GOT3 (cell line): Measurements from ENCODE around the gene LRRC8C.

ENCODE experiments used
- DNase-seq: peaks from one replicate; lab custom pipeline; 2025; ENCODE audit warnings: mixed read lengths; lab: John Stamatoyannopoulos, UW

The LRRC8C gene

GRCh38 chr1:89633800-89634625 is 1.1 kb downstream of the LRRC8C start:
- DNase-seq = no peak

- no peak for DNase-seq
Observed at GRCh38 chr1:89635825-89636815, 3.2 kb downstream of the LRRC8C start.

GRCh38 chr1:89637496-89637895 is 4.6 kb downstream of the LRRC8C start:
- no peak for DNase-seq

GRCh38 chr1:89640440-89640839 is 7.5 kb downstream of the LRRC8C start:
- no peak for DNase-seq

GRCh38 chr1:89641781-89642180 is 8.9 kb downstream of the LRRC8C start:
- DNase-seq = no peak

GRCh38 chr1:89643577-89643976 is 10.7 kb downstream of the LRRC8C start:
- no peak for DNase-seq

GRCh38 chr1:89644119-89644814 is 11.3 kb downstream of the LRRC8C start:
- no peak for DNase-seq

- no peak for DNase-seq
Observed at GRCh38 chr1:89646259-89646658, 13.3 kb downstream of the LRRC8C start.

- no peak for DNase-seq
Observed at GRCh38 chr1:89649783-89650182, 16.9 kb downstream of the LRRC8C start.

GRCh38 chr1:89652373-89652772 is 19.5 kb downstream of the LRRC8C start:
- no peak for DNase-seq

- no peak for DNase-seq
Observed at GRCh38 chr1:89657886-89658285, 25.0 kb downstream of the LRRC8C start.

GRCh38 chr1:89659322-89660081 is 26.6 kb downstream of the LRRC8C start:
- no peak for DNase-seq

GRCh38 chr1:89660224-89661061 is 27.5 kb downstream of the LRRC8C start:
- DNase-seq = no peak

- DNase-seq = no peak
Observed at GRCh38 chr1:89665941-89666340, 33.0 kb downstream of the LRRC8C start.

GRCh38 chr1:89666640-89667039 is 33.7 kb downstream of the LRRC8C start:
- DNase-seq = no peak

- DNase-seq = no peak
Observed at GRCh38 chr1:89667691-89668090, 34.8 kb downstream of the LRRC8C start.

- no peak for DNase-seq
Observed at GRCh38 chr1:89668961-89669360, 36.0 kb downstream of the LRRC8C start.

- no peak for DNase-seq
Observed at GRCh38 chr1:89669441-89669840, 36.5 kb downstream of the LRRC8C start.

- DNase-seq = no peak
Observed at GRCh38 chr1:89670163-89670562, 37.2 kb downstream of the LRRC8C start.

- no peak for DNase-seq
Observed at GRCh38 chr1:89670711-89671110, 37.8 kb downstream of the LRRC8C start.
